Measurements from ENCODE around the gene SURF2.
"Not testable (repeated sequence)": the region's sequence is repeated elsewhere in the genome, so short reads cannot be mapped to it uniquely, and the experiment has no call there.

SURF2 gene

DNA sequence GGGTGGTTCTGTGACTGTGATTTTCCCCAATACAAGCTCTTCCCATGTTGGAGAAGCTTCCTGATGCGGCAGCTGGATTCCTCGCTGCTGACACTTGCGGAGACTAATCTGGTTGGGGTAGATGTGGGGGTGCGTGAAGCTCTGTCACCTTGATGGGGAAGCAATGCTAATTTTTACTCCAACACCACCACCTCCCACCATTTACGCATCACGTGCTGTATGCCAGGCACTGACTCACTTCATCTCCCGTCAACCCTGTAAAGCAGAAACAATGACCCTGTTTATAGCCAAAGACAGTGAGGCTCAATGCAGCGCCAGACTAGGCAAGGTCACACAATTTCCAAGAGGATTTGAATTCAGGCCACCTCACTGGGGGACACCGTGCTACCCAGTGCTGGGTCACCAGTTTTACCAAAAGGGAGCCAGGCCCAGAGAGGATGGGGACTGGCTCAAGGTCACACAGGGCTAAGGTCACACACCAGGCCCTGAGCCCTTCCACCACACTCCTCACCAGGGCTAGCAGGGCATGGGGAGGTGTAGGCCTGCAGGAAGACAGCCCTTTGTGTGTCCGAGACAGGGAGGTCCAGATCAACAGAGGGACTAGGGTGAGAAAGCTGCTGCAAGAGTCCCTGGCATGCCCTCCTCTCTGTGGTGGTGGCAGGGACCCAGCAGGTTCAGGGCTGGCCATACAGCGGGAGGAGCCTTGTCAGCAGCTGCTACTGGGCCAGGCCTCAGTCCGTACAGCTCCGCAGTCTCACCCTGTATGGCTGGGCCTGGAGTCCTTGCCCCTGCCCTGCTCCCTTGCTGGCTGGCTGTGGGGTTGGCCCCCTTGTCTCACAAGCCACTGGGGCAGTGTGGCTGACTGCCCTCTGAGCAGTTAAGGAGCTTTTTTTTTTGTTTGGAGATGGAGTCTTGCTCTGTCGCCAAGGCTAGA is 23.1 kb downstream of the SURF2 start:
- no peak for DNase-seq

DNA sequence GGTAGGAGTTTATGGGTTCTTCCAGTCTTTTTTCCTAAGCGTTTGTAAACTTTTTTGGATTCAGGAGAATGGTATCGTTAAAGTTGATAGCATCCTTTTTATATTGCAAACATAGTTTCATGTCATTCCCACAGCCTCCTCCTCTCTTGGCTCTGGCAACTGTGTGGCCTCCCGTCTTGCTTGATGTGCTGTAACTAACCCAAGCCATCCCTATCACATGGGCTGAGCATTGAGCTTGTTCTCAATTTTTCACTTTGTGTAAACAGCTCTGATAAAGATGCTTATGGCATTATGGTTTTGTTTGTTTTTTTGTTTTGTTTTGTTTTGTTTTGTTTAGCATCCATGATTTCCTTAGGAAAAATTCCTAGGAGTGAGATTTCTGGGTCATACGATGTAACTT is 24.4 kb downstream of the SURF2 start:
- DNase-seq = no peak

DNA sequence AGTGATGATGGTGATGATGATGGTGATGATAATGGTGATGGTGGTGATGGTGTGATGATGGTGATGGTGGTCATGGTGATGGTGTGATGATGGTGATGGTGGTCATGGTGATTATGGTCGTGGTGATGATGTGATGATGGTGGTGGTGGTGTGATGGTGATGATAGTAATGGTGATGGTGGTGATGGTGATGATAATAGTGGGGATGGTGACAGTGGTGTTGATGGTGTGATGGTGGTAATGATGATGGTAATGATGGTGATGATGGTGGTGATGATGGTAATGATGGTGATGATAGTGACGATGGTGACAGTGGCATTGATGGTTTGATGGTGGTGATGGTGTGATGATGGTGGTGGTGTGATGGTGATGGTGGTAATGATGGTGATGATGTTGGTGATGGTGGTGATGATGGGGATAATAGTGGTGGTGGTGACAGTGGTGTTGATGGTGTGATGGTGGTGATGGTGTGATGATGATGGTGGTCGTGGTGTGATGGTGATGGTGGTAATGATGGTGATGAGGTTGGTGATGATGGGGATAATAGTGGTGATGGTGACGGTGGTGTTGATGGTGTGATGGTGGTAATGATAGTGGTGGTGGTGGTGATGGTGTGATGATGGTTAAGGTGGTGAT is 26.3 kb downstream of the SURF2 start:
- DNase-seq = no peak

DNA sequence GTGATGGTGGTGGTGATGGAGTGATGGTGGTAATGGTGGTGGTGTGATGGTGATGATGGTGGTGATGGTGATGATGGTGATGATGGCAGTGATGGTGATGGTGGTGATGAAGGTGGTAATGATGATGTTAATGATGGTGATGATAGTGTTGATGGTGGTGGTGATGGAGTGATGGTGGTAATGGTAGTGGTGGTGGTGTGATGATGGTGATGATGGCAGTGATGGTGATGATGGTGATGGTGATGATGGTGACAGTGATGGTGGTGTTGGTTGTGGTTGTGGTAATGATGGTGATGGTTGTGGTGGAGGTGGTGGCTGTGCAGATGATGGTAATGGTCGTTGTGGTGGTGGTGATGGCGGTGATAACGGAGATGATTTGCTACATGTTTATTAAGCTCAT is 27.1 kb downstream of the SURF2 start:
- DNase-seq = no peak

DNA sequence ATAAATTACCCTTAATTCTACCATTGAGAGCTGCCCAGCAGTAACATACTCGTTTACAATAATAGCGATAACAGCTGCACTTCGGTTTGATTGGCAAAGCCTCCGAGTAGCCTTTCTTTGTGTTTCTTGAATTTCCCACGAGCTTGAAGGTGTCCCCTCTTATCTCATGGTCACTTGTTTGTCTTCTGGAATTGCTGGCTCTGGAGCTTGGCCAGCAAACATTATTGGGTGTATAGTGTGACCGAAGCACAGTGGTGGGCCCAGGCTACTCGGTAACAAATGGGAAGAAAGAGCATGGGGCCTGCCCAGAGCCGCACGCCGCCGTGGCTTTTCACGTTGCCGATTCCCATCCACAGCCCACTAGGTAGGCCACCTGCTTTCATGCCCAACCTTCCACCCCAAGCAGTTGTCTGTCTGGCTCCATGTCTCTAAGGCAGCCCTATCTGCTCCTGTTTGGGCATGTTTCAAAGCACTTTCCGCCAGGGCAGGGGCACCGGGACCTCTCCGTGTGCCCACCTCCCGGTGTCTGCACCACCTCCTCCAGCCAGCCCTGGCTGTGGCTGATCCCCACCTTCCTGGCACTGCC is 28.5 kb downstream of the SURF2 start:
- DNase-seq = no peak

DNA sequence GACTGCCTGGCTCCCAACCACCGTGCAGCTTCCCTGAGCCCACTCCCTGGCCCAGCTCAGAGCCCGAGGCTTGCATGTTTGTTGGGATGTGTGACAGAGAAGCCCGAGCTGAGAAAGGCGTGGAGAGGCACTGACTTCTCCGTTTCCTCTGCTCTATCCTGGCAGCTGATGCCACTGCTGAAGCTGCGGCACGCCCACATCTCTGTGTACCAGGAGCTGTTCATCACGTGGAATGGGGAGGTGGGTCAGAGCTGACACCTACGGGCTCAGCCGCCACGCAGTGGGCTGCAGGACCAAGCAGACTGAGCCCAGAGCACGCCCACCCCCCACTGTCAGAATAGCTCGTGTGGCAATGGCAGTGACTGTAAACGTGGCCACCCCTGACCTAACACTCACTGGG is 29.1 kb downstream of the SURF2 start:
- DNase-seq = no peak

DNA sequence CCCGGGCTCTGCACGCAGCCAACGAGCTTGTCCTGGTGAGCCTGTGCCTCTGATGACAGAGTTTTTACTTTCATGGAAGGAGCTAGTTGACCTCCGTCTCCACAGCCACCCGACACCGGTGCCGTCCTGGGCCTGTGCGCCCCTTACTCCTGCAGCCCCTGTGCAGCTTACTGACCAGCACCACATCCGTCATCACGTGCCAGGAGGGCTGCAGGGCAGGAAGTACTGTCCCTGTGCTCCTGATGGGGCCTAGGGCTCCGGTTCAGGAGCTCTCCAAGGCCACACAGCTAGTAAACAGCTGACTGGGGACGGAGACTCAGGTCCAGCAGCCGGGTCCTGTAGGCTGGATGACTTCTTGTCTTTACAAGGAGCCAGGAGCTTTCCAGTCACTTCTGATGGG is 30.0 kb downstream of the SURF2 start:
- DNase-seq = no peak

DNA sequence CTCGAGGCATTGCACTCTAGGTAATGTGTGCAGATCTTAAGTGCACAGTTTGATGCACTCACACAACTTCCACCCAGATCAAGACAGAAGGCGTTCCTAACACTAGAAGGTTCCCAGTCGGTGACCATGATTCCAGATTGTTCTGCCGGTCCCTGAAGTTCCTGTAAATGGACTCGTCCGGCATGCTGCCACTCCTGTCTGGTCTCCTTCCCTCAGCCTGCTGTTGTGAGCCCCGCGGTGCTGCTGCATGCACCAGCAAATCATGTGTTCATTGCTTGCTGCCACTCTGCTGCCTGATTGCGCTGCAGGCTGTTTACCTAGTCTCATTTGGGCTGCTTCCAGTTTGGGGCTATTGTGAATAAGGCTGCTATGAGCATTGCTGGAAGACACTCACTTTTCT is 31.3 kb downstream of the SURF2 start:
- DNase-seq = no peak

DNA sequence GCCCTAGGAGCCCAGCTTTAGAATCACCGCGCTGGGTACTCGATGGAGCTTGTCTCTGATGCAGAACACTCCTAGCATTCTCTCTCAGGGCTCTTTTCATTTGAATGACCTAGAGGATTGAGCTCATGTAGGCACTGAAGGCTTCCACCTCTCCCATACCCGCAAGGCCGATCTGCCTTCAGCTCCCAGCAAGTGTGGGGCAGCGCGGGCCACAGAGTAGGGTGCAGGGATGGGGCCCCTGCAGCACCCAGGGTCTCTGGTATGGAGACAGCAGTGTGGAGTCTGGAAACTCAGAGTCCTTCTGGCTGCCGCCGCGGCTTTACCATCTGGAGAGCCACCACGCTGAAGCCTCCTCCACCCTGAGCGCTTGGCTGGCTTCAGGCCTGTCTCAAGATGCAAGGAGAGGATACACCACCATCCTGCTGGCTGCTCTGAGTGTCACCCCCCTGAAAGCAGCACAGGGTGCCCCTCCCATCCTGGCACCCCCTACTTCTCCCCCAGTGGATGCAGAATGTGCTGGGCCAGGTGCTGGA is 32.7 kb downstream of the SURF2 start:
- no peak for DNase-seq

DNA sequence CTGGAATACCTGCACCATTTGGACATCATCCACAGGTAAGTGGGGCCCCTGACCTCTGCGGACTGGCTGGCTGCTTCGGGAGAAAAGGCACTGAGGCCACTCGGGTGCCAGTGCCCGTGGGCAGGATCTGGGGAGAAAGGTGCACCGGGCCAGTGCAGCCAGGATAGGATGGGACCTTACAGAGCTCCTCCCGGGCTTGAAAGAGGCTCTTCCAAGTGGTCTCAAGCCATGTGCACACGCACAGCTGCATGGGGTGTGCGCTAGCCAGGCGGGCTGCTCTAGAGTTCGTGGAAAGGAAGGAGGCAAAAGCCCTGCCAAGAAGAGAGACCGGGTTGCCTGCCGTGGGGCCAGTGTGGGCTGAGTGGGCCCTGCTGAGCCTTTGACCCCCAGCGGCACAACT is 33.2 kb downstream of the SURF2 start:
- DNase-seq = no peak

DNA sequence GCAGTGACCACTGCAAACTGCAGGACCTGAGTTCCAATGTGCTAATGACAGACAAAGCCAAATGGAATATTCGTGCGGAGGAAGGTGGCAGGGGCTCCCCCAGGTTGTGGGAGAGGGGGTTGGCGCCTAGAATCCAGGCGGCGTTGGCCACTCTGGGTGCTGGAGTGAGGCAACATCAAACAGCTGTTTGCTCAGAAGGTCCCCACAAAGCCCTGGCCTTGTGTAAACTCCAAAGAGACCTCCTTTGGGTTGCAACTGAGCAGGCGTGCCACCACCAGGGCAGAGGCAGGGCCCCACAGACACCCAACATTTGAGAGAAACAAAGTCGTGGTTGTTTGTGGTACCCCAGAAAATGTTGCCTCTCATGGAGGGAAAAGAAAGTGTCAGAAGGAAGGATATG is 34.4 kb downstream of the SURF2 start:
- no peak for DNase-seq

DNA sequence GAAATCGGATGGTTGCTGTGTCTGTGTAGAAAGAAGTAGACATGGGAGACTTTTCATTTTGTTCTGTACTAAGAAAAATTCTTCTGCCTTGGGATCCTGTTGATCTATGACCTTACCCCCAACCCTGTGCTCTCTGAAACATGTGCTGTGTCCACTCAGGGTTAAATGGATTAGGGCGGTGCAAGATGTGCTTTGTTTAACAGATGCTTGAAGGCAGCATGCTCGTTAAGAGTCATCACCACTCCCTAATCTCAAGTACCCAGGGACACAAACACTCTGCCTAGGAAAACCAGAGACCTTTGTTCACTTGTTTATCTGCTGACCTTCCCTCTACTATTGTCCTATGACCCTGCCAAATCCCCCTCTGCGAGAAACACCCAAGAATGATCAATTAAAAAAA is 35.1 kb downstream of the SURF2 start:
- DNase-seq = not testable (repeated sequence)

DNA sequence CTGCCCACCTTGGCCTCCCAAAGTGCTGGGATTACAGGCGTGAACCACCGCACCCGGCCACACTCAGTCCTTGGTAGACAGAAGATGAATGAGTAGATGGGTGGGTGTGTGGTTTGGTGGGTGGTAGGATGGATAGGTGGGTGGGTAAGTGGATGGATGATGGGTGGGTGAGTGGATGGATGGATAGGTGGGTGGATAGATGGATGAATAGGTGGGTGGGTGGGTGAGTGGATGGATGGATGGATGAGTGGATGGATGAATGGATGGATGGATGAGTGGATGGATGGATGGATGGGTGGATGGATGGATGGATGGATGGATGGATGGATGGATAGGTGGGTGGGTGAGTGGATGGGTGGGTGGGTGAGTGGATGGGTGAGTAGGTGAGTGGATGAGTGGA is 36.0 kb downstream of the SURF2 start:
- DNase-seq = not testable (repeated sequence)

DNA sequence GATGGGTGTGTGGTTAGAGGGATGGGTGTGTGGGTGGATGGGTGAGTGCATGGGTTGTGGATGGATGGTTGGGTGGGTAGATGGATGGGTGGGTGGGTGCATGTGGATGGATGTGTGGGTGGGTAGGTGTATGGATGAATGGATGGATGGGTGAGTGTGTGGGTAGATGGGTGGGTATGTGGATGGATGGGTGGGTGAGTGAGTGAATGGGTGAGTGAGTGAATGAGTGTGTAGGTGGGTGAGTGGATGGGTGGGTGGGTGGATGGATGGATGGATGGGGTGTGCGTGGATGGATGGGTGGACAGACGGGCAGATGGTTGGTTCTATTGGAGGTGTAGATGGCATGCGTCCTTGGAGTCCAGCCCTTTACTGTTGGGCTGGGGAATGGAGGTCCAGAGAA is 37.0 kb downstream of the SURF2 start:
- DNase-seq = no peak

DNA sequence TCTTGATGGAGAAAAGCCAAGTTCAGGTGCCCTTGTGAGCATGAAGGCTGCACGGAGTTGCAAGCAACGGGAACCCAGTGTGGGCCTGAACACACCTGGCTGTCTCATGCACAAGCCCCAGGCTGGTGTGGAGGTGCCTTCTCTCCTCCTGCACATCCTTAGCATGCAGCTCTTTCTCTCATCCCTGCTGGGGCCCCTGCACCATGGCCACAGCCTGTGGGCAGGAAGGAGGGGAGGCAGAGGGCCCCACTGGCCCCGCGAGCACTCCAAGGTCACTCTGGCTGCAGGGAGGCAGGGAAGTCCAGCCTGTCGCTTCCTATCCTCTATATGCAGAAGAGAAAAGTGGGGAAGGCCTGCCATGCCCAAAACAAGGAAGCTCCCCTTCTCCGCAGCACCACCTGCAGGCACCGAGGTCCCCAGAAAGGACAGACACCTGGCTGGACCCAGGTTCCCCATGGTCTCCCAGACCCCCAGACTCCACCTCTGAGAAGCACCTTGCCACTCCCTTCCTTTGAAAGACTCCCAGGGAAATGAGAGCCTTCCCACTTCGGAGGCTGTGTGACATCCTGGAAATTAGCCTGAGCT is 38.4 kb downstream of the SURF2 start:
- DNase-seq = no peak

DNA sequence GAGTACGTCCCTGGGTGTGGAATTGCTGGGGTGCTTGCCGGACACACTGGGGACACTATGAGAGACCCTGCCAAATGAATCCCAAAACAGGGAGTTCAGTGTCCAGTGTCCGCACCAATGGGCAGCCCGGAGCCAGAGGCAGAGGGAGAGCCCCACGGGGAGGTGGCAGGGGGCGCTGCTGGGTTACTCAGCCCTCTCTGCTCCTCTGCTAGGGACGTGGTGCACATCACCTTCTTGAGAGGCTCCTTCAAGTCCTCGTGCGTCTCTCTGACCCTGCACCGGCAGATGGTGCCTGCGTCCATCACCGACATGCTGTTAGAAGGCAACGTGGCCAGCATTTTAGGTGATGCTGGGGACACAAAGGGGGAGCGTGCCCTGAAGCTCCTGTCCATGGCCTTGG is 40.6 kb downstream of the SURF2 start:
- no peak for DNase-seq

DNA sequence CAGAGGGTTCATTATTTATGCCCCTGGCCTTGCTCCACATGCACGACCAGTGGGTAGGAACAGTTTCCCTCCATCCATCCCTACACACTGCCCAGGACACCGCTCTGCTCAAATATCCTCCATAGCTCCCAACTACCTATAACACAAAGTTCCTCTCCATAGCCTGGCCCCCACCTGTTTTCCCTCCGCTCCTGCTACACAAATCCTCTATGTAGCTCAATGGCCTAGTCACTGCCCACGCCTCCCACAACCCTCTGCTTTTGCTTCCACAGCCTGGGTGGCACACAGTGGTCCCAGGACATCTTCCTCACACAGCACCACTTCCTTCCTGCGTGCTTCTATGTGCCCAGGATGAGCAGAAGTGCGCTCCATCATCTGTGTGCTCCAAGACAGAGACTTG is 41.0 kb downstream of the SURF2 start:
- no peak for DNase-seq

DNA sequence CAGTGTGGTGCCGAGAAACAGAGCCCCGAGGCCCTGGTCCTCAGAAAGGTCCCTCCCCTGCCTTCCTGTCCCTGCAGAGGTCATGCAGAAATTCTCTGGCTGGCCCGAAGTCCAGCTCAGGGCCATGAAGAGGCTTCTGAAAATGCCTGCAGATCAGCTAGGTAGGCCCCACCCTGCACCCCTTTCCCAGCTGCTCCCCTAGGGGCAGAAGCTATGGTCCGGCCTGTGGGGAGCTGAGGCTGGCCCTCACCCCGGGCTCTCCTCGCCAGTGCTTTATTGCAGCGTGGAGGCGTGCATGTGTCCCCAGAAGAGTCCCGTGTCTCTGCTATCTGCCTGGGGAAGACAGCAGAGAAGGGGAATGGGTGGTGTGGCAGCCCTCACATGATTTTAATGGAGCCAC is 41.5 kb downstream of the SURF2 start:
- DNase-seq = no peak

DNA sequence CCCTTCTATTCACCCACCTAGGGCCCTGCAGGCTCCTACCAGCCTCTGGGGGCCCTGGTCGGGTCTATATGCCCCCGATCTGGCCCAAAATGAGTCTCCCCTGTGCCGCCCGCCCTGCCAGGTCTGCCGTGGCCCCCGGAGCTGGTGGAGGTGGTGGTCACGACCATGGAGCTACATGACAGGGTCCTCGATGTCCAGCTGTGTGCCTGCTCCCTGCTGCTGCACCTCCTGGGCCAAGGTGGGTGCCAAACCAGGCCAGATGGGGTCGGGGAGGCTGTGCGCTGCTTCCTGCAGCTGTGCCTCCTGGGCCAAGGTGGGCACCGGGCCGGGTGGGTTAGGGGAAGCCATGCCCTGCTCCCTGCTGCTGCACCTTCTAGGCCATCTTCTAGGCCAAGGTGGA is 43.9 kb downstream of the SURF2 start:
- DNase-seq = no peak

DNA sequence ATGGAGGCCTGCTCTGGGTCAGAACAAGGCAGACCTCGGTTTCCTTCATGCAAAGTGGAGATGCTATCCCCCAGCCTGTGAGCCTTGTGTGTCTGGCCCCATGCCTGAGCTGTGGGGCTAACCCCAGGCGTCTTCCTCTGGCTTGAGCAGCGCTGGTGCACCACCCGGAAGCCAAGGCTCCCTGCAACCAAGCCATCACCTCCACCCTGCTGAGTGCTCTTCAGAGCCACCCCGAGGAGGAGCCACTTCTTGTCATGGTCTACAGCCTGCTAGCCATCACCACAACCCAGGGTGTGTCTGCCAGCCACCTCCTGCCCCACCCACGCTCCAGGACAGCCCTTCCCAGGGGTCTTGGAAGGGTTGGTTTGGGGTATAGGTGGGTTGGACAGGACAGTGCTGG is 45.2 kb downstream of the SURF2 start:
- DNase-seq = no peak

DNA sequence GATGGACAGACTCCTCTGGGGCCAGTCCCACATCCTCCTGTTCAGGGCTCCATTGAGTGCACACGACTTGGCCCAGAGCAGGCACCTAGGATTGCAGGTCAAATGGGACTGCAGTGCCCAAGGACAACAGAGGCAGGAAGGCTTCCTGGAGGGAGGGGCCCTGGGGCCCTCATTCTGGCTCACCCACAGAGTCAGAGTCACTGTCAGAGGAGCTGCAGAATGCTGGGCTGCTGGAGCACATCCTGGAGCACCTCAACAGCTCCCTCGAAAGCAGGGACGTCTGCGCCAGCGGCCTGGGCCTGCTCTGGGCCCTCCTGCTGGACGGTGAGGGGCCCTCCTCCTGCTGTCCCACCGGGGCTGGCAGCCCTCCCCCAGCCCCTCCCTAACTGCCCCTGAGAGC is 46.3 kb downstream of the SURF2 start:
- no peak for DNase-seq

DNA sequence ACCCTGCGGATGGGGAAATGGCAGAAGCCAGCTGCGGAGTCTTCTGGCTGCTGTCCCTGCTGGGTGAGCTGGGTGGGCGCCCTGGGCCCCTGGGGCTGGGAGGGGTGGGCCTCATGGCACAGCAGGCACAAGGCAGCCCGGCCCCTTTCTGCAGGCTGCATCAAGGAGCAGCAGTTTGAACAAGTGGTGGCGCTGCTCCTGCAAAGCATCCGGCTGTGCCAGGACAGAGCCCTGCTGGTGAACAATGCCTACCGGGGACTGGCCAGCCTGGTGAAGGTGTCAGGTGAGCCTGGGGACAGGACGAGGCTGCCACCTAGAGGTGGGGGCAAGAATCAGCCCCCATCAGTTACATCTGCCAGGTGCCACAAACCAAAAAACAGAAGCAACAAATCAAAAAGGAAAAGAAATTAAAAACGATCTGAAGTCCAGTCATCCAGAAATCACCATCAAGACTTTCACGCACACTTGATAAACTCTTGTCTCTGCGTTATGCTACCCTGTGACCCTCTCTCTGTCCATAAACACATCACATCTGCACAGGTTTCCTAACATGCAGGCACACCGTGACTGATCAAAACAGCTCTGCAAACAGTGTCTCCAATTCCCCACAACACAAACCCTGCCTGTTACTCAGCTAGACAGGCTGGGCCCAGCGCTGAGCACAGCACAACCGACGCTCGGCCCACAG is 47.6 kb downstream of the SURF2 start:
- DNase-seq = no peak

DNA sequence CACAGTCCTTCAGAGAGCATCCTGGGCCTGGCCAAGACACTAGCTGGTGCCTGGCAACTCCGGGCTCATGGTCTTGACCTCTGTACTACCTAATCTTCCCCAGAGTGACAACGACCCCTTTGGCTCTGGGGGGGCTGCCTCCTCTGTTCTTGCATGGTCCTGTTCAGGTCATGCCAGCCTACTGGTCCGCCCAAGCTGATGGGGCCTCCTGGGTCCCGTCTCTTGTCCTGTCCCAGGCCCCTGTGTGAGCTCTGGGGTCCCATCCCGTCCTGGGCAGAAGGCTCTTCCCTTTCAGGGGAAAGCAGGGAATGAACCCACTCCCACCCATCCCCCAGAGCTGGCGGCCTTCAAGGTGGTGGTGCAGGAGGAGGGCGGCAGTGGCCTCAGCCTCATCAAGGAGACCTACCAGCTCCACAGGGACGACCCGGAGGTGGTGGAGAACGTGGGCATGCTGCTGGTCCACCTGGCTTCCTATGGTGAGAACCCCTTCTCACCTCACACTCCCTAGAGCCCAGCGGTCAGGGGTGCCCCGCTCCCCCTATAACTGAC is 48.2 kb downstream of the SURF2 start:
- no peak for DNase-seq

Data from NCI-H2171 (cell line).